ENCODE results near the gene KIF3C. TPM values are rescaled to one million over a fixed set of nuclear protein-coding genes. Genes with fewer than 3 reads are reported as not detected.

Gene KIF3C
- total and polyA plus RNA-seq, 10 of the 15 experiments (the other 5 are each of a cell fraction or from before 2014, with no cell fraction given) = 0.10 to 0.63 (median 0.46) TPM

DNA sequence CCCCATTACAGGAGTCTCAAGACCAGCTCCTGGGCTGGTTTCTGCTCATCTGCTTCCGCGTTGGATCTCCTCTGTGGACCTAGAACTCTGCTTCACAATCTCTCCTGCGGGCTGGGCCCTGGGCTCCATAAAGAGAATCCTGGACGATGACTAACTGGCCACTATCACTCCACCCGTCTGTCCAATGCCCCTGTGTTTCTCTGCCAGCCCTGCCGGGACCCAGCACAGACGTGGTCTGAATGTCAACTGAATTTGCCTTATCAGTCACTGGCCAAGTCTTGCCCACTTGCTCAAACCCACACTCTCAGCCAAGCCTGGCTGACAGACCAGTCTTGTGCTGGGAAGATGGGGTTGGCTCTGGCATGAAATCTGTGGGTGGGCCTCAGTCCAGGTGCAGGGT lies 17.4 kb downstream of the KIF3C start:
- ChIA-PET CTCF (interaction anchor here (0.5 to 1.4 kb wide), 4 partner anchors 14 to 181 kb away, joined by 3 to 5 read pairs (median 4); no protein-coding TSS in a partner anchor), SMC1A (ENCODE audit: uncharacterized antibody, unreplicated experiment) (interaction anchor here (1.2 kb wide), 1 partner anchor 113 kb away, joined by 3 read pairs; no protein-coding TSS in a partner anchor), RAD21 (ENCODE audit: unreplicated experiment) (interaction anchor here (1.0 kb wide), 1 partner anchor 27 kb away, joined by 3 read pairs; no protein-coding TSS in a partner anchor), POLR2A (no interaction called here)
- Histone ChIP-seq H3K27ac (ENCODE audit: control insufficient read depth, insufficient read depth) (no peak overlapping the region), H2AFZ (ENCODE audit: control insufficient read depth, low read depth, low read length) (no peak overlapping the region), H3K36me3 (ENCODE audit: control insufficient read depth in 2 of 2, insufficient read depth in 2 of 2, low read length in 1 of 2) (no peaks in the 10 kb centered on the region), H3K9ac (ENCODE audit: control insufficient read depth, insufficient read depth, low read length) (no peak overlapping the region), H3K27me3 (replicated peaks in 1 of 2; ENCODE audit: control insufficient read depth in 2 of 2, insufficient read depth in 2 of 2, low read length in 1 of 2) (no peaks in the 10 kb centered on the region; a peak in 1 of 4 replicates), H3K4me3 (no peak overlapping the region), H4K20me1 (ENCODE audit: control insufficient read depth, insufficient read depth) (no peaks in the 10 kb centered on the region), H3K9me3 (replicated peaks; ENCODE audit: control insufficient read depth, insufficient read depth, low read length) (no peaks in the 10 kb centered on the region), H3K4me1 (ENCODE audit: control insufficient read depth, insufficient read depth, low read length) (no peaks in the 10 kb centered on the region), H3K79me2 (ENCODE audit: control insufficient read depth, insufficient read depth, low read length) (no peaks in the 10 kb centered on the region), H3K4me2 (ENCODE audit: control insufficient read depth, insufficient read depth) (no peak overlapping the region)
- no peak for DNase-seq (ENCODE audit: low read depth, low spot score)
- FAIRE-seq = no peak
- in situ Hi-C loops (cut with MboI) (no loop called here), intact Hi-C loops (cut with micrococcal nuclease; ENCODE audit: unreplicated experiment) (no loop called here)
- 56% methylated on average over 7 of the region's 7 CpGs for WGBS (ENCODE audit: insufficient coverage, insufficient replicate concordance, low lambda C conversion rate, missing lambda C conversion rate)
- no TSS peak for BruUV-seq (replicated peaks)
- no peak for TF ChIP-seq TCF12 (IDR thresholded peaks at IDR 0.05; ENCODE audit: low read depth, low read length)
- no peak for TF ChIP-seq BMI1 (IDR thresholded peaks at IDR 0.05; ENCODE audit: borderline replicate concordance)
- TF ChIP-seq CREM (IDR thresholded peaks at IDR 0.05; ENCODE audit: low read depth) = no peak
- TF ChIP-seq CBX5 (IDR thresholded peaks at IDR 0.05; ENCODE audit: low read depth) = no peak
- TF ChIP-seq, protein P1, sequence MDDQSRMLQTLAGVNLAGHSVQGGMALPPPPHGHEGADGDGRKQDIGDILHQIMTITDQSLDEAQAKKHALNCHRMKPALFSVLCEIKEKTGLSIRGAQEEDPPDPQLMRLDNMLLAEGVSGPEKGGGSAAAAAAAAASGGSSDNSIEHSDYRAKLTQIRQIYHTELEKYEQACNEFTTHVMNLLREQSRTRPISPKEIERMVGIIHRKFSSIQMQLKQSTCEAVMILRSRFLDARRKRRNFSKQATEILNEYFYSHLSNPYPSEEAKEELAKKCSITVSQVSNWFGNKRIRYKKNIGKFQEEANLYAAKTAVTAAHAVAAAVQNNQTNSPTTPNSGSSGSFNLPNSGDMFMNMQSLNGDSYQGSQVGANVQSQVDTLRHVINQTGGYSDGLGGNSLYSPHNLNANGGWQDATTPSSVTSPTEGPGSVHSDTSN (IDR thresholded peaks at IDR 0.05; ENCODE audit: insufficient replicate concordance, low read depth, low read length) = no peak
- TF ChIP-seq, protein P2, sequence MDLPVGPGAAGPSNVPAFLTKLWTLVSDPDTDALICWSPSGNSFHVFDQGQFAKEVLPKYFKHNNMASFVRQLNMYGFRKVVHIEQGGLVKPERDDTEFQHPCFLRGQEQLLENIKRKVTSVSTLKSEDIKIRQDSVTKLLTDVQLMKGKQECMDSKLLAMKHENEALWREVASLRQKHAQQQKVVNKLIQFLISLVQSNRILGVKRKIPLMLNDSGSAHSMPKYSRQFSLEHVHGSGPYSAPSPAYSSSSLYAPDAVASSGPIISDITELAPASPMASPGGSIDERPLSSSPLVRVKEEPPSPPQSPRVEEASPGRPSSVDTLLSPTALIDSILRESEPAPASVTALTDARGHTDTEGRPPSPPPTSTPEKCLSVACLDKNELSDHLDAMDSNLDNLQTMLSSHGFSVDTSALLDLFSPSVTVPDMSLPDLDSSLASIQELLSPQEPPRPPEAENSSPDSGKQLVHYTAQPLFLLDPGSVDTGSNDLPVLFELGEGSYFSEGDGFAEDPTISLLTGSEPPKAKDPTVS (IDR thresholded peaks at IDR 0.05; ENCODE audit: low read depth, low read length) = no peak
- TF ChIP-seq, protein P3, sequence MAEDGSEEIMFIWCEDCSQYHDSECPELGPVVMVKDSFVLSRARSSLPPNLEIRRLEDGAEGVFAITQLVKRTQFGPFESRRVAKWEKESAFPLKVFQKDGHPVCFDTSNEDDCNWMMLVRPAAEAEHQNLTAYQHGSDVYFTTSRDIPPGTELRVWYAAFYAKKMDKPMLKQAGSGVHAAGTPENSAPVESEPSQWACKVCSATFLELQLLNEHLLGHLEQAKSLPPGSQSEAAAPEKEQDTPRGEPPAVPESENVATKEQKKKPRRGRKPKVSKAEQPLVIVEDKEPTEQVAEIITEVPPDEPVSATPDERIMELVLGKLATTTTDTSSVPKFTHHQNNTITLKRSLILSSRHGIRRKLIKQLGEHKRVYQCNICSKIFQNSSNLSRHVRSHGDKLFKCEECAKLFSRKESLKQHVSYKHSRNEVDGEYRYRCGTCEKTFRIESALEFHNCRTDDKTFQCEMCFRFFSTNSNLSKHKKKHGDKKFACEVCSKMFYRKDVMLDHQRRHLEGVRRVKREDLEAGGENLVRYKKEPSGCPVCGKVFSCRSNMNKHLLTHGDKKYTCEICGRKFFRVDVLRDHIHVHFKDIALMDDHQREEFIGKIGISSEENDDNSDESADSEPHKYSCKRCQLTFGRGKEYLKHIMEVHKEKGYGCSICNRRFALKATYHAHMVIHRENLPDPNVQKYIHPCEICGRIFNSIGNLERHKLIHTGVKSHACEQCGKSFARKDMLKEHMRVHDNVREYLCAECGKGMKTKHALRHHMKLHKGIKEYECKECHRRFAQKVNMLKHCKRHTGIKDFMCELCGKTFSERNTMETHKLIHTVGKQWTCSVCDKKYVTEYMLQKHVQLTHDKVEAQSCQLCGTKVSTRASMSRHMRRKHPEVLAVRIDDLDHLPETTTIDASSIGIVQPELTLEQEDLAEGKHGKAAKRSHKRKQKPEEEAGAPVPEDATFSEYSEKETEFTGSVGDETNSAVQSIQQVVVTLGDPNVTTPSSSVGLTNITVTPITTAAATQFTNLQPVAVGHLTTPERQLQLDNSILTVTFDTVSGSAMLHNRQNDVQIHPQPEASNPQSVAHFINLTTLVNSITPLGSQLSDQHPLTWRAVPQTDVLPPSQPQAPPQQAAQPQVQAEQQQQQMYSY (CRISPR knock-in tag; IDR thresholded peaks at IDR 0.05) = no peak
- ATAC-seq = no peak

Measured in GM12878 (cell line).